HepG2 (cell line): ENCODE results near the gene CAMKMT. TPM values are rescaled to one million over a fixed set of nuclear protein-coding genes. Genes with fewer than 3 reads are reported as not detected.

Experiments
- ATAC-seq: fragments of 200-7000 bp; cut with Tn5 transposase; 3 replicates; pipeline ENCODE4 v1.9.1; 2020; ENCODE audit warnings: mild to moderate bottlenecking, moderate library complexity
- BruUV-seq: library from RNA; stranded (reverse); fragments of 400-500 nt; replicated peaks from 2 replicates; lab custom pipeline; 2021; lab: Mats Ljungman, UMichigan
- CTCF ChIA-PET: fragments of 300-600 bp; formaldehyde crosslinking; extraction: SDS; loops from one replicate; lab custom pipeline; 2021; ENCODE audit warnings: low total read pairs, inconsistent platforms, low intra/inter-chr PET ratio; lab: Yijun Ruan, JAX
- POLR2A ChIA-PET: fragments of 350-600 bp; sonication (Branson Sonifier 250); formaldehyde crosslinking; loops from one replicate; lab custom pipeline; 2020; ENCODE audit warnings: antibody characterized with exemption, inconsistent platforms; lab: Yijun Ruan, JAX
- DNase-seq: peaks from one replicate; pipeline ENCODE4 v3.0.0-alpha.2; 2015; ENCODE audit warnings: low spot score
- FAIRE-seq: peaks from 3 replicates; lab custom pipeline; 2011; peaks lifted over from hg19 to GRCh38; lab: Jason Lieb, UNC
- H2AFZ ChIP-seq: one replicate; pipeline ENCODE4 v1.6.1; 2011; ENCODE audit warnings: low read length, inconsistent platforms
- H3K27ac ChIP-seq: fragments of 300-600 bp; 3 replicates; pipeline ENCODE4 v1.8.0; 2011; ENCODE audit warnings: mixed run types, mild to moderate bottlenecking, mixed read lengths, low read length, inconsistent platforms; ENCODE audit not compliant: insufficient read depth; ENCODE audit errors: extremely low read length
- H3K27me3 ChIP-seq, 2 experiments: fragments of 200-600 bp in 1 of 2; 2 replicates in 1 of 2; 3 replicates in 1 of 2; pipeline versions ENCODE4 v1.6.0 to v1.8.0; 2011; ENCODE audit warnings: low read length in 2 of 2, mild to moderate bottlenecking in 2 of 2, moderate library complexity in 2 of 2, inconsistent platforms in 1 of 2; ENCODE audit not compliant: insufficient read depth in 2 of 2, control insufficient read depth in 1 of 2
- H3K36me3 ChIP-seq, 2 experiments: fragments of 200-600 bp in 1 of 2; replicated peaks in 1 of 2; 2 replicates in 1 of 2; 3 replicates in 1 of 2; pipeline versions ENCODE4 v1.5.1 to v1.8.0; 2011; ENCODE audit warnings: low read length in 2 of 2, inconsistent platforms in 1 of 2; ENCODE audit not compliant: insufficient read depth in 2 of 2, control insufficient read depth in 1 of 2
- H3K4me1 ChIP-seq: 2 replicates; pipeline ENCODE4 v1.5.1; 2012; ENCODE audit warnings: low read length, inconsistent platforms; ENCODE audit not compliant: insufficient read depth
- H3K4me2 ChIP-seq: 2 replicates; pipeline ENCODE4 v1.6.0; 2011; ENCODE audit warnings: low read depth, low read length, inconsistent platforms
- H3K4me3 ChIP-seq, 3 experiments: fragments of 200-600 bp in 1 of 3; sonication (generic), shearing (Covaris generic) in 1 of 3; replicated peaks in 1 of 3; 2 replicates each; pipeline ENCODE4 v1.5.1; 2011 to 2016; ENCODE audit warnings: low read length in 3 of 3, inconsistent platforms in 2 of 3, low read depth in 2 of 3, mild to moderate bottlenecking in 2 of 3, control low read depth in 1 of 3, mixed read lengths in 1 of 3; ENCODE audit not compliant: insufficient read depth in 1 of 3
- H3K79me2 ChIP-seq: one replicate; pipeline ENCODE4 v1.6.1; 2011; ENCODE audit warnings: low read length, inconsistent platforms; ENCODE audit not compliant: insufficient read depth
- H3K9ac ChIP-seq: 2 replicates; pipeline ENCODE4 v1.6.0; 2011; ENCODE audit warnings: mild to moderate bottlenecking, low read depth, low read length, inconsistent platforms; ENCODE audit not compliant: insufficient read depth
- H3K9me3 ChIP-seq: 2 replicates; pipeline ENCODE4 v1.5.1; 2012; ENCODE audit warnings: mild to moderate bottlenecking, low read length
- H4K20me1 ChIP-seq: 2 replicates; pipeline ENCODE4 v1.6.0; 2011; ENCODE audit warnings: inconsistent platforms, mild to moderate bottlenecking, low read length, moderate library complexity; ENCODE audit not compliant: insufficient read depth
- NCOA1 ChIP-seq: sonication (generic); formaldehyde crosslinking; IDR thresholded peaks from 2 replicates; pipeline ENCODE4 v1.9.0; 2021; ENCODE audit warnings: missing genetic modification reagents
- NCOR1 ChIP-seq: fragments of 200-600 bp; sonication (generic); IDR thresholded peaks from 2 replicates; pipeline ENCODE4 v1.7.0; 2017; ENCODE audit warnings: antibody characterized with exemption, low read length, borderline replicate concordance
- NR2F2 ChIP-seq: IDR thresholded peaks from 2 replicates; pipeline ENCODE4 v1.6.1; 2012; ENCODE audit warnings: low read depth, inconsistent platforms, borderline replicate concordance
- SIX4 ChIP-seq: sonication (generic); formaldehyde crosslinking; IDR thresholded peaks from 2 replicates; pipeline ENCODE4 v1.4.0; 2020; ENCODE audit warnings: missing genetic modification reagents
- SMAD1 ChIP-seq: sonication (generic); formaldehyde crosslinking; IDR thresholded peaks from 2 replicates; pipeline ENCODE4 v1.4.0; 2020; ENCODE audit warnings: missing genetic modification reagents, low read depth, mild to moderate bottlenecking, borderline replicate concordance
- TP53 ChIP-seq: sonication (generic); formaldehyde crosslinking; conservative IDR thresholded peaks from 2 replicates; pipeline ENCODE4 v1.4.0; 2020; ENCODE audit warnings: missing genetic modification reagents
- ZNF451 ChIP-seq: sonication (generic); formaldehyde crosslinking; IDR thresholded peaks from 2 replicates; pipeline ENCODE4 v1.5.0; 2020; ENCODE audit warnings: mild to moderate bottlenecking, missing genetic modification reagents
- ZNF567 ChIP-seq: sonication (generic); formaldehyde crosslinking; IDR thresholded peaks from 2 replicates; pipeline ENCODE4 v1.8.1; 2023; ENCODE audit warnings: mild to moderate bottlenecking, missing genetic modification reagents, borderline replicate concordance
- WGBS: methylation state at CpG from one replicate; pipeline ENCODE4 v1.1.6; 2017; ENCODE audit warnings: low lambda C conversion rate; 5-methylcytosine and 5-hydroxymethylcytosine counted together
- in situ Hi-C: cut with HindIII; loops from 2 replicates; pipeline ENCODE4 v1.10.0; 2017; ENCODE audit warnings: low pct_unique_long_range_greater_than_20kb; ENCODE audit not compliant: extremely low pct_ligation_motif_present
- intact Hi-C: fragments of 100-400 bp; cut with micrococcal nuclease; formaldehyde crosslinking; loops from one replicate; pipeline ENCODE4 v1.10.0; 2022; ENCODE audit not compliant: unreplicated experiment
- polyA plus RNA-seq, 8 experiments: library from polyadenylated mRNA; depleted of rRNA in 3 of 8; stranded (reverse) in 7 of 8; unstranded in 1 of 8; fragments of >200 nt; fragmentation: Illumina TruSeq in 4 of 8; extraction: Trizol in 4 of 8; gene quantifications; 2 replicates each; pipeline versions ENCODE4 v1.2.1 to v1.2.3, GENCODE V29; 2011 to 2016; ENCODE audit warnings: low read depth in 4 of 8, missing spikeins in 1 of 8, mixed read lengths in 1 of 8; ENCODE audit not compliant: insufficient read depth in 1 of 8
- total RNA-seq, 5 experiments: library from RNA; depleted of rRNA; stranded (reverse); fragments of >200 nt; fragmentation: Illumina TruSeq; extraction: Trizol; gene quantifications; 2 replicates each; pipeline ENCODE4 v1.2.3, GENCODE V29; 2016; ENCODE audit warnings: low read depth in 1 of 5
- TF ChIP-seq, protein P1 (sequence below): sonication (generic); formaldehyde crosslinking; IDR thresholded peaks from 2 replicates; pipeline ENCODE4 v1.4.0; 2020; ENCODE audit warnings: missing genetic modification reagents

The CAMKMT gene
- total and polyA plus RNA-seq, 2 of the 13 experiments (the other 11 are each of a cell fraction or from before 2014, with no cell fraction given), result 6.9 to 20.8 TPM

DNA sequence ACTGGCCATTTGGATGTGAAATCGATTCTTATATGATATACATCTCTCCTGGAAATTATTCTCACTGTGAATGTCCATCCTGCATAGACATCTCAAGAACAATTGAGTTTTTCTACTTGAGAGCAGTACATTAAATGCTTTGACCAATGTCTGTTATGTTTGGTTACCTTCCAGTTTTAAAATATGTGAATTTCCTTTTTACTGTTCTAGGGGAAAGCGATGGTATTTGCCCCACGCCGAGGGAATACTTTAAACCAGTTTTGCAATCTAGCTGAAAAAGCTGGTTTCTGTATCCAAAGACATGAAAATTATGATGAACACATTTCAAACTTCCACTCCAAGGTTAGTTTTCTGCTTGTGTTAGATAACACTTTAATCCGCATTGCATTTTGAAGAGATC lies 404.5 kb downstream of the CAMKMT start (continued):
- TF ChIP-seq, protein P1, sequence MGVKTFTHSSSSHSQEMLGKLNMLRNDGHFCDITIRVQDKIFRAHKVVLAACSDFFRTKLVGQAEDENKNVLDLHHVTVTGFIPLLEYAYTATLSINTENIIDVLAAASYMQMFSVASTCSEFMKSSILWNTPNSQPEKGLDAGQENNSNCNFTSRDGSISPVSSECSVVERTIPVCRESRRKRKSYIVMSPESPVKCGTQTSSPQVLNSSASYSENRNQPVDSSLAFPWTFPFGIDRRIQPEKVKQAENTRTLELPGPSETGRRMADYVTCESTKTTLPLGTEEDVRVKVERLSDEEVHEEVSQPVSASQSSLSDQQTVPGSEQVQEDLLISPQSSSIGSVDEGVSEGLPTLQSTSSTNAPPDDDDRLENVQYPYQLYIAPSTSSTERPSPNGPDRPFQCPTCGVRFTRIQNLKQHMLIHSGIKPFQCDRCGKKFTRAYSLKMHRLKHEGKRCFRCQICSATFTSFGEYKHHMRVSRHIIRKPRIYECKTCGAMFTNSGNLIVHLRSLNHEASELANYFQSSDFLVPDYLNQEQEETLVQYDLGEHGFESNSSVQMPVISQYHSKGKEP (CRISPR knock-in tag), result no peak

DNA sequence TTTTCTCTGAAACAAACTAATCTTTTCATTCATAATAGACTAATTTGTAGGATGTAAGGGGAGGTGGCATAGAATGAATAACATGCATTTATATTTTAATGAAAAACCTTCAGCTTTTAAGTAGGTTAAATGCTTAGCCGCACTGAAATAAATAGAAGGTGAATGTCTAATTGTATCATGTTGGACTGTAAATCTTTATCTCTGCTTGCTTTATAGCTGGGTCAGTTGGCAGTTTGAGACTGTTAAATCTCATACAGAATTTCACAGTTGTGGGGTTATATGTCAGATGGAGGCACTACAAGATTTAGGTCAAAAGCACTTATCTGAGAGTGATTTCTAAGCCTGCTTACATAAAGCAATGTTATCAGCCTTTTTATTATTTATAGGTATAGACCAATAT lies 405.0 kb downstream of the CAMKMT start:
- H3K4me2 ChIP-seq, result no peak overlapping the region
- no peaks in the 10 kb centered on the region for H3K9me3 ChIP-seq
- ATAC-seq (no peak), FAIRE-seq (no peak), DNase-seq (no peak)
- no peak overlapping the region for H3K9ac ChIP-seq
- POLR2A ChIA-PET, result no interaction called here
- no peaks in the 10 kb centered on the region for H3K36me3 ChIP-seq
- no peaks in the 10 kb centered on the region for H3K79me2 ChIP-seq
- no peak overlapping the region for H2AFZ ChIP-seq
- no peaks in the 10 kb centered on the region for H3K27me3 ChIP-seq
- H3K4me3 ChIP-seq, result no peak overlapping the region
- TF ChIP-seq SIX4 (CRISPR knock-in tag) (no peak), ZNF567 (CRISPR knock-in tag) (no peak), TP53 (CRISPR knock-in tag) (no peak), SMAD1 (CRISPR knock-in tag) (no peak), ZNF451 (no peak), NR2F2 (no peak), NCOA1 (CRISPR knock-in tag) (no peak), NCOR1 (no peak)
- H3K4me1 ChIP-seq, result peaks cover 6% of the 10 kb centered on the region
- H4K20me1 ChIP-seq, result no peaks in the 10 kb centered on the region
- CTCF ChIA-PET, result no interaction called here
- BruUV-seq, result no TSS peak
- intact Hi-C loops (no loop called here), in situ Hi-C loops (no loop called here)
- 100% methylated on average over 1 of the region's 1 CpG for WGBS
- H3K27ac ChIP-seq, result no peak overlapping the region
